MCF 10A (cell line): ENCODE results near the gene MPZL1. TPM values are rescaled to one million over a fixed set of nuclear protein-coding genes. Genes with fewer than 3 reads are reported as not detected.

Experiments
- BruUV-seq: library from RNA; stranded (reverse); fragments of 400-500 nt; replicated peaks from 2 replicates; lab custom pipeline; 2021; lab: Mats Ljungman, UMichigan
- CTCF ChIA-PET: fragments of 300-600 bp; sonication (Branson Sonifier 250); formaldehyde crosslinking; extraction: SDS; loops from one replicate; lab custom pipeline; 2021; ENCODE audit warnings: antibody characterized with exemption, inconsistent platforms; lab: Yijun Ruan, JAX
- POLR2A ChIA-PET: fragments of 300-600, 350-650 bp; sonication (Branson Sonifier 250); formaldehyde crosslinking; extraction: SDS; loops from one replicate; lab custom pipeline; 2020; ENCODE audit warnings: antibody characterized with exemption, inconsistent platforms; lab: Yijun Ruan, JAX
- DNase-seq: peaks from one replicate; pipeline ENCODE4 v3.0.0-alpha.2; 2018; ENCODE audit not compliant: unreplicated experiment
- H3K27ac Mint-ChIP-seq: one replicate; pipeline ENCODE4 v1.8.0; 2022; ENCODE audit warnings: mild to moderate bottlenecking, low read depth, mixed read lengths; ENCODE audit not compliant: unreplicated experiment
- H3K27me3 Mint-ChIP-seq: one replicate; pipeline ENCODE4 v1.8.0; 2022; ENCODE audit warnings: mixed read lengths; ENCODE audit not compliant: insufficient read depth, unreplicated experiment
- H3K36me3 Mint-ChIP-seq: one replicate; pipeline ENCODE4 v1.8.0; 2022; ENCODE audit warnings: mild to moderate bottlenecking, moderate library complexity, mixed read lengths; ENCODE audit not compliant: insufficient read depth, unreplicated experiment
- H3K4me1 Mint-ChIP-seq: one replicate; pipeline ENCODE4 v1.8.0; 2022; ENCODE audit warnings: mixed read lengths; ENCODE audit not compliant: insufficient read depth, unreplicated experiment
- H3K4me3 Mint-ChIP-seq: one replicate; pipeline ENCODE4 v1.8.0; 2022; ENCODE audit warnings: mild to moderate bottlenecking, moderate library complexity, mixed read lengths; ENCODE audit not compliant: unreplicated experiment
- H3K9me3 Mint-ChIP-seq: one replicate; pipeline ENCODE4 v1.8.0; 2022; ENCODE audit warnings: mixed read lengths; ENCODE audit not compliant: unreplicated experiment
- CTCF ChIP-seq: fragments of 200-600 bp; IDR thresholded peaks from one replicate; pipeline ENCODE4 v1.8.0; 2022; ENCODE audit warnings: antibody characterized with exemption, mild to moderate bottlenecking; ENCODE audit not compliant: unreplicated experiment
- intact Hi-C: fragments of 100-400 bp; cut with micrococcal nuclease; formaldehyde crosslinking; loops from 2 replicates; pipeline ENCODE4 v1.14.1; 2022
- total RNA-seq: library from RNA; stranded (reverse); gene quantifications from 2 replicates; pipeline ENCODE4 v1.2.3, GENCODE V29; 2022

The MPZL1 gene
- total RNA-seq, 1 experiment from 2014 or later, result 169 TPM

- H3K36me3 Mint-ChIP-seq, result peaks cover under 1% of the 10 kb centered on the region
- BruUV-seq, result no TSS peak
- H3K27me3 Mint-ChIP-seq, result no peaks in the 10 kb centered on the region
- peak overlapping the region; percentile 84 for H3K4me3 Mint-ChIP-seq
- peak; percentile 69 for DNase-seq
- no peaks in the 10 kb centered on the region for H3K9me3 Mint-ChIP-seq
- CTCF ChIA-PET, result interaction anchor here (0.6 to 5.8 kb wide), 13 partner anchors 8 to 514 kb away, joined by 3 to 28 read pairs (median 7); no protein-coding TSS in a partner anchor
- H3K27ac Mint-ChIP-seq, result peak overlapping the region; percentile 92
- no peak for TF ChIP-seq CTCF
- peaks cover 53% of the 10 kb centered on the region for H3K4me1 Mint-ChIP-seq
- intact Hi-C loops, result no loop called here
- POLR2A ChIA-PET, result interaction anchor here (0.6 to 8.6 kb wide), 31 partner anchors 7 to 661 kb away, joined by 3 to 202 read pairs (median 4); partner anchors contain the start of genes CREG1, DCAF6 and MPC2
These were observed 529 bp downstream of the MPZL1 start for GRCh38 chr1:167722152-167722869.

DNA sequence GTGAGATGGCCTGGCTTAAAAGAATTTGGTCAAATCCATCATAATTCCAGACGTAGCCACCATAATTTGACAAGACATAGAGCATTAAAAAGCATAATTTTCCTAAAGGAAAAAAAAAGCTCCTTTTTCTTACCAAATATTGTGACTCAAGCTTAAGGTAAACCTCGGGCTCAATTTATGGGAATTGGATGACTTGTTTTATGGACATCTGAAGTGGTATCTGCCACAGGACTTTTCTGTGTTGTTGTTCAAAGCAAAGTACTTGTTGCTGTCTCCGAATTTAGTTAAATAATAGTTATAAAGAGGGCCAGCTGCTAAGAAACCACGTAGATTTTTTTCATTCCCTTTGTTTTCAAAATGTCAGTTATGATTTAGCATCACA is 1.1 kb downstream of the MPZL1 start:
- POLR2A ChIA-PET, result interaction anchor here (0.7 to 8.6 kb wide), 21 partner anchors 8 to 661 kb away, joined by 3 to 202 read pairs (median 4); partner anchors contain the start of genes CREG1, DCAF6 and MPC2
- intact Hi-C loops, result no loop called here
- no peak for DNase-seq
- no peak for TF ChIP-seq CTCF
- BruUV-seq, result TSS peak; percentile 33
- H3K4me3 Mint-ChIP-seq, result peak overlapping the region; percentile 84
- no peaks in the 10 kb centered on the region for H3K9me3 Mint-ChIP-seq
- CTCF ChIA-PET, result interaction anchor here (0.6 to 5.8 kb wide), 9 partner anchors 8 to 360 kb away, joined by 3 to 28 read pairs (median 4); no protein-coding TSS in a partner anchor
- H3K4me1 Mint-ChIP-seq, result peaks cover 53% of the 10 kb centered on the region
- peaks cover 6% of the 10 kb centered on the region for H3K36me3 Mint-ChIP-seq
- H3K27ac Mint-ChIP-seq, result peak overlapping the region; percentile 92
- H3K27me3 Mint-ChIP-seq, result no peaks in the 10 kb centered on the region

DNA sequence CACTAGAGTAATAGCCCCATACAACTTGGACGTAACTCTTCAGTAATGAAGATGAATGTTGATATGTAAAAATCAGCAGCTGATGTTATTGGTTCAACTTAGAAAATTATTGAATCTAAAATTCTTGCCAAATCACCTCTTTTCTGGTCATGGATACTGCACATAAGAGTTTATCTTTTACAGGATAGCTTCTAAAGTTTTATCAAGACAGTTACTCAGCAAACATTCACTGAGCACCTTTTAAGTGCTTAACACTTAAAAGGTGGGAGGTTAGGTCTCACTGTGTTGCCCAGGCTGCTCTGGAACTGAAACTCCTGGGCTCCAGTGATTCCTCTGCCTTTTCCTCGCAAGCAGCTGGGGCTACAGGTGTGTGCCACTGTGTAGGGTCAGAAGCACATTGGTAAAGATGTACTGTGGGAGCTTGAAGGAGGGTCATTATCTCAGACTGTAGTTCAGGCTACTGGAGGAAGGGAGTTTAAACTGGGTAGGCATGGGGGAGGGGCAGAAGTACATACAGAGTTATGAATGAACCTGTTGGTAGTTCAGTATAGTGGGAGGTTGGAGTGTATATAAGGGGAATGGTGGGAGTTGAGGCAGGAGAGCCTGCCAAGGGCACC is 2.0 kb downstream of the MPZL1 start:
- ChIA-PET POLR2A (interaction anchor here (0.7 to 8.6 kb wide), 11 partner anchors 9 to 212 kb away, joined by 3 to 202 read pairs (median 9); partner anchors contain the start of genes DCAF6 and MPC2), CTCF (interaction anchor here (0.6 to 5.8 kb wide), 12 partner anchors 9 to 358 kb away, joined by 3 to 28 read pairs (median 4); no protein-coding TSS in a partner anchor)
- Mint-ChIP-seq H3K36me3 (peaks cover 16% of the 10 kb centered on the region), H3K27me3 (no peaks in the 10 kb centered on the region), H3K27ac (peak overlapping the region; percentile 92), H3K9me3 (no peaks in the 10 kb centered on the region), H3K4me1 (peaks cover 53% of the 10 kb centered on the region), H3K4me3 (peak overlapping the region; percentile 84)
- DNase-seq, result no peak
- intact Hi-C loops, result no loop called here
- BruUV-seq, result no TSS peak
- TF ChIP-seq CTCF, result no peak

DNA sequence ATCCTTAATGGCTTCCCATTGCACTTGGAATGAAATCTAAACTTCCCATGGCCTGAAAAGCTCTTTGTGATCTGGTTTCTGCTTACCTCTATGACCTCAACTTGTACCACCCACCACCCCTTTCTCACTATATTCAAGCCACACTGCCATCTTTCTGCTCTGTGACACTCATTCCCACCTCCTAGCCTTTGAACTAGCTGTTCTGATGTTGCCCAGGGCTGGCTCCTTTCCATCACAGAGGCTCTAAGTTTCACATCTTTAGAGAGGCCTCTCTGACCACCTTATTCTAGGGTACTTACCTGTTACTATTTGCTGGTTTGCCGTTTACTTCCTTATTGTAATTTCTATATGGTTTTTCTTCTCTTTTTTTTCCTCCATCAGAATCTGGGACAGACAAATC is 4.2 kb downstream of the MPZL1 start:
- no TSS peak for BruUV-seq
- CTCF ChIA-PET, result interaction anchor here (0.8 to 2.5 kb wide), 3 partner anchors 10 to 63 kb away, joined by 3 to 14 read pairs (median 3); no protein-coding TSS in a partner anchor
- H3K27me3 Mint-ChIP-seq, result no peaks in the 10 kb centered on the region
- H3K27ac Mint-ChIP-seq, result no peak overlapping the region
- H3K4me1 Mint-ChIP-seq, result peaks cover 48% of the 10 kb centered on the region
- H3K36me3 Mint-ChIP-seq, result peaks cover 28% of the 10 kb centered on the region
- peak overlapping the region; percentile 3 for H3K4me3 Mint-ChIP-seq
- DNase-seq, result no peak
- POLR2A ChIA-PET, result interaction anchor here (1.0 to 8.6 kb wide), 5 partner anchors 11 to 209 kb away, joined by 3 to 202 read pairs (median 40); partner anchors contain the start of genes DCAF6 and MPC2
- H3K9me3 Mint-ChIP-seq, result no peaks in the 10 kb centered on the region
- intact Hi-C loops, result no loop called here
- no peak for TF ChIP-seq CTCF
